Mesenchymal stem cell (in vitro differentiated cells and primary cell): ENCODE results near the gene EPB41L1.

Source experiments
- DNase-seq: peaks from one replicate; pipeline ENCODE4 v3.0.0-alpha.2; 2013
- H2AFZ ChIP-seq: one replicate; pipeline ENCODE4 v1.6.1; 2013; ENCODE audit warnings: low read depth, mild to moderate bottlenecking, control low read depth, inconsistent platforms, low read length, moderate library complexity
- H2AK5ac ChIP-seq: 2 replicates; pipeline ENCODE4 v1.6.1; 2013; ENCODE audit warnings: low read length, moderate library complexity, mild to moderate bottlenecking, inconsistent platforms; ENCODE audit not compliant: severe bottlenecking
- H2BK120ac ChIP-seq: one replicate; pipeline ENCODE4 v1.6.1; 2013; ENCODE audit warnings: low read depth, mild to moderate bottlenecking, inconsistent platforms, low read length, moderate library complexity
- H2BK12ac ChIP-seq, 2 experiments: one replicate each; pipeline ENCODE4 v1.6.1; 2013; ENCODE audit warnings: inconsistent platforms in 2 of 2, low read length in 2 of 2, mild to moderate bottlenecking in 2 of 2, moderate library complexity in 2 of 2, control low read depth in 1 of 2
- H2BK15ac ChIP-seq: one replicate; pipeline ENCODE4 v1.6.1; 2013; ENCODE audit warnings: mild to moderate bottlenecking, low read depth, inconsistent platforms; ENCODE audit not compliant: poor library complexity, severe bottlenecking
- H2BK5ac ChIP-seq: 2 replicates; pipeline ENCODE4 v1.6.1; 2013; ENCODE audit warnings: low read depth, mild to moderate bottlenecking, low read length, control low read depth, inconsistent platforms; ENCODE audit not compliant: poor library complexity, severe bottlenecking
- H3K14ac ChIP-seq, 2 experiments: one replicate each; pipeline ENCODE4 v1.6.1; 2013; ENCODE audit warnings: inconsistent platforms in 2 of 2, low read length in 2 of 2, control low read depth in 1 of 2, mild to moderate bottlenecking in 1 of 2, moderate library complexity in 1 of 2
- H3K18ac ChIP-seq, 2 experiments: one replicate each; pipeline ENCODE4 v1.6.1; 2013; ENCODE audit warnings: inconsistent platforms in 2 of 2, low read length in 2 of 2, control low read depth in 1 of 2, low read depth in 1 of 2, mild to moderate bottlenecking in 1 of 2
- H3K23ac ChIP-seq, 2 experiments: one replicate each; pipeline ENCODE4 v1.6.1; 2013; ENCODE audit warnings: inconsistent platforms in 2 of 2, low read length in 2 of 2, mild to moderate bottlenecking in 2 of 2, moderate library complexity in 2 of 2, control low read depth in 1 of 2
- H3K27ac ChIP-seq: 2 replicates; pipeline ENCODE4 v1.5.1; 2013; ENCODE audit warnings: mild to moderate bottlenecking, moderate library complexity, low read length, control low read depth, inconsistent platforms; ENCODE audit not compliant: poor library complexity, severe bottlenecking
- H3K27me3 ChIP-seq, 2 experiments: 2 replicates each; pipeline versions ENCODE4 v1.6.1 to v1.7.0; 2013; ENCODE audit warnings: low read length in 2 of 2, mild to moderate bottlenecking in 2 of 2, moderate library complexity in 2 of 2, control low read depth in 1 of 2, inconsistent platforms in 1 of 2; ENCODE audit not compliant: control insufficient read depth in 1 of 2, insufficient read depth in 1 of 2
- H3K36me3 ChIP-seq, 2 experiments: 2 replicates each; pipeline versions ENCODE4 v1.6.1 to v1.7.0; 2013; ENCODE audit warnings: low read length in 2 of 2, control low read depth in 1 of 2, inconsistent platforms in 1 of 2, low read depth in 1 of 2, mild to moderate bottlenecking in 1 of 2; ENCODE audit not compliant: insufficient read depth in 2 of 2, control insufficient read depth in 1 of 2
- H3K4ac ChIP-seq, 2 experiments: one replicate each; pipeline ENCODE4 v1.6.1; 2013; ENCODE audit warnings: inconsistent platforms in 2 of 2, low read length in 2 of 2, mild to moderate bottlenecking in 2 of 2, moderate library complexity in 2 of 2, control low read depth in 1 of 2, low read depth in 1 of 2
- H3K4me1 ChIP-seq: 2 replicates; pipeline ENCODE4 v1.6.1; 2013; ENCODE audit warnings: low read depth, low read length, control low read depth; ENCODE audit not compliant: control insufficient read depth, insufficient read depth
- H3K4me2 ChIP-seq: 2 replicates; pipeline ENCODE4 v1.6.1; 2013; ENCODE audit warnings: low read length, mild to moderate bottlenecking, inconsistent platforms; ENCODE audit not compliant: poor library complexity, severe bottlenecking
- H3K4me3 ChIP-seq, 2 experiments: 2 replicates each; pipeline versions ENCODE4 v1.5.1 to v1.7.0; 2013; ENCODE audit warnings: low read length in 2 of 2, mild to moderate bottlenecking in 2 of 2, control low read depth in 1 of 2, low read depth in 1 of 2; ENCODE audit not compliant: insufficient read depth in 1 of 2
- H3K79me1 ChIP-seq: replicated peaks from 2 replicates; pipeline ENCODE4 v1.6.1; 2013; ENCODE audit warnings: mild to moderate bottlenecking, control low read depth, low read length, inconsistent platforms; ENCODE audit not compliant: poor library complexity, severe bottlenecking
- H3K9ac ChIP-seq: 2 replicates; pipeline ENCODE4 v1.7.0; 2013; ENCODE audit warnings: mild to moderate bottlenecking, low read length, moderate library complexity
- H3K9me3 ChIP-seq: 2 replicates; pipeline ENCODE4 v1.7.0; 2013; ENCODE audit warnings: mild to moderate bottlenecking, low read length; ENCODE audit not compliant: control insufficient read depth
- H4K8ac ChIP-seq: one replicate; pipeline ENCODE4 v1.6.1; 2013; ENCODE audit warnings: inconsistent platforms, mild to moderate bottlenecking, low read length, moderate library complexity
- H4K91ac ChIP-seq: one replicate; pipeline ENCODE4 v1.6.1; 2013; ENCODE audit warnings: mild to moderate bottlenecking, low read length, inconsistent platforms
- WGBS: methylation state at CpG from one replicate; pipeline ENCODE4 v1.1.7; 2013; ENCODE audit warnings: mixed read lengths; 5-methylcytosine and 5-hydroxymethylcytosine counted together

EPB41L1 gene

GRCh38 chr20:36120241-36120640 lies 34.3 kb upstream of the EPB41L1 start:
- Histone ChIP-seq H2AFZ (no peak overlapping the region), H2AK5ac (no peak overlapping the region), H3K27me3 (no peaks in the 10 kb centered on the region), H3K4ac (no peak overlapping the region), H3K14ac (no peak overlapping the region), H3K9ac (no peak overlapping the region), H2BK120ac (no peak overlapping the region), H4K8ac (no peak overlapping the region), H2BK5ac (no peak overlapping the region), H2BK15ac (no peak overlapping the region), H3K36me3 (no peaks in the 10 kb centered on the region), H3K9me3 (no peaks in the 10 kb centered on the region), H3K79me1 (no peaks in the 10 kb centered on the region), H2BK12ac (no peak overlapping the region), H3K18ac (no peak overlapping the region), H3K4me1 (peaks cover 3% of the 10 kb centered on the region), H4K91ac (no peak overlapping the region), H3K27ac (no peak overlapping the region), H3K23ac (no peak overlapping the region), H3K4me3 (no peak overlapping the region), H3K4me2 (no peak overlapping the region)
- no peak for DNase-seq
- 90% methylated on average over 6 of the region's 6 CpGs for WGBS

GRCh38 chr20:36120991-36121390 lies 33.5 kb upstream of the EPB41L1 start:
- H3K4me3 ChIP-seq, result no peak overlapping the region
- H3K79me1 ChIP-seq, result no peaks in the 10 kb centered on the region
- no peak overlapping the region for H2BK15ac ChIP-seq
- H3K4ac ChIP-seq, result no peak overlapping the region
- H3K18ac ChIP-seq, result no peak overlapping the region
- no peaks in the 10 kb centered on the region for H3K9me3 ChIP-seq
- no peak overlapping the region for H2BK120ac ChIP-seq
- no peak overlapping the region for H2BK12ac ChIP-seq
- H3K4me2 ChIP-seq, result no peak overlapping the region
- no peak overlapping the region for H3K14ac ChIP-seq
- no peak overlapping the region for H4K8ac ChIP-seq
- H4K91ac ChIP-seq, result no peak overlapping the region
- H2AK5ac ChIP-seq, result no peak overlapping the region
- H3K23ac ChIP-seq, result no peak overlapping the region
- no peak overlapping the region for H3K9ac ChIP-seq
- DNase-seq, result no peak
- no peak overlapping the region for H2AFZ ChIP-seq
- H3K27me3 ChIP-seq, result no peaks in the 10 kb centered on the region
- peaks cover 3% of the 10 kb centered on the region for H3K4me1 ChIP-seq
- no peaks in the 10 kb centered on the region for H3K36me3 ChIP-seq
- 92% methylated on average over 6 of the region's 7 CpGs for WGBS
- H3K27ac ChIP-seq, result no peak overlapping the region
- H2BK5ac ChIP-seq, result no peak overlapping the region

GRCh38 chr20:36121981-36122930 lies 32.3 kb upstream of the EPB41L1 start:
- H2BK120ac ChIP-seq, result no peak overlapping the region
- DNase-seq, result no peak

GRCh38 chr20:36122931-36123288 lies 31.6 kb upstream of the EPB41L1 start:
- WGBS, result 84% methylated on average over 7 of the region's 7 CpGs
- H2AK5ac ChIP-seq, result no peak overlapping the region

More at GRCh38 chr20:36121981-36122930, 32.3 kb upstream of the EPB41L1 start:
- no peaks in the 10 kb centered on the region for H3K27me3 ChIP-seq
- no peak overlapping the region for H2BK5ac ChIP-seq
- no peaks in the 10 kb centered on the region for H3K79me1 ChIP-seq
- no peak overlapping the region for H3K18ac ChIP-seq
- no peak overlapping the region for H3K14ac ChIP-seq
- no peak overlapping the region for H4K91ac ChIP-seq
- no peak overlapping the region for H3K4ac ChIP-seq
- no peak overlapping the region for H3K4me2 ChIP-seq
- H3K4me3 ChIP-seq, result no peak overlapping the region
- H4K8ac ChIP-seq, result no peak overlapping the region
- WGBS, result 90% methylated on average over 17 of the region's 17 CpGs
- H3K9ac ChIP-seq, result no peak overlapping the region
- no peak overlapping the region for H3K27ac ChIP-seq
- H2BK12ac ChIP-seq, result peak overlapping the region in 1 of 2 experiments; percentile 11
- no peak overlapping the region for H2AK5ac ChIP-seq
- no peaks in the 10 kb centered on the region for H3K9me3 ChIP-seq
- no peaks in the 10 kb centered on the region for H3K4me1 ChIP-seq
- H2BK15ac ChIP-seq, result no peak overlapping the region
- no peaks in the 10 kb centered on the region for H3K36me3 ChIP-seq
- no peak overlapping the region for H2AFZ ChIP-seq
- H3K23ac ChIP-seq, result no peak overlapping the region

More at GRCh38 chr20:36122931-36123288, 31.6 kb upstream of the EPB41L1 start:
- Histone ChIP-seq H3K9ac (no peak overlapping the region), H3K4me2 (no peak overlapping the region), H2BK5ac (no peak overlapping the region), H3K14ac (no peak overlapping the region), H3K4me1 (peaks cover 4% of the 10 kb centered on the region), H2BK120ac (no peak overlapping the region), H3K27me3 (no peaks in the 10 kb centered on the region), H4K8ac (no peak overlapping the region), H3K18ac (no peak overlapping the region), H4K91ac (no peak overlapping the region), H3K79me1 (no peaks in the 10 kb centered on the region), H3K36me3 (no peaks in the 10 kb centered on the region), H3K27ac (no peak overlapping the region), H3K23ac (no peak overlapping the region), H2AFZ (no peak overlapping the region), H2BK15ac (no peak overlapping the region), H3K9me3 (no peaks in the 10 kb centered on the region), H3K4me3 (no peak overlapping the region), H3K4ac (no peak overlapping the region), H2BK12ac (no peak overlapping the region)
- DNase-seq, result no peak
